ENCODE measurements around the gene RIPOR2.

DNA sequence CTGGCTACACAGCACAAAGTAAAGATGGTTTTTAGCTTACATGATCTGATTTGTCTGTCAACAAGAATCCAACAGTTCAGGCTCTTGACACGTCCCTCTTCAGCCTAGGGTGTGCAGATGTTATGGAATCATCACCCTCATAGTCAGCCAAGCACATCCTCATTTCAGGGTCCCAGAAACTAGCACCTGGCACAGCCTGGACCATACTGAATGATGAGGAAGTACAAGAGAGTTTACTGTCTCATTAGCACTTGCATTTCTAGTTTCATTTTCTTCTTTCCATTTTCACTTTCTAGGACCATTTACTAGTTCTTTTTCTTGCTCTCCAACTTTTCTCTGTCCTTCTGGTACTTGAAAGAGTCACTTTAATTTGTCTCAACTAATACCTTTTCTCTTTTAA lies 6.5 kb downstream of the RIPOR2 start:
- TF ChIP-seq EZH2 (IDR thresholded peaks at IDR 0.05; ENCODE audit: insufficient read depth, poor library complexity, severe bottlenecking) (no peak), EZH2phosphoT487 (IDR thresholded peaks at IDR 0.05; ENCODE audit: insufficient read depth, low read depth) (no peak)

Data from GM23248 (cell line).